ENCODE data around the gene PTTG1IP2.
A peak's percentile ranks its signal among the peaks of the same experiment; 100 is the strongest.

Gene PTTG1IP2

GRCh38 chr7:90484706-90485105, 15.3 kb downstream of the PTTG1IP2 start:
- no peak for DNase-seq

GRCh38 chr7:90485734-90486316, 16.4 kb downstream of the PTTG1IP2 start:
- no peak for DNase-seq

GRCh38 chr7:90487808-90488207, 18.4 kb downstream of the PTTG1IP2 start:
- DNase-seq: no peak

GRCh38 chr7:90488220-90488619, 18.8 kb downstream of the PTTG1IP2 start:
- no peak for DNase-seq

GRCh38 chr7:90492250-90492649, 22.8 kb downstream of the PTTG1IP2 start:
- no peak for DNase-seq

GRCh38 chr7:90495241-90495640, 25.8 kb downstream of the PTTG1IP2 start:
- no peak for DNase-seq

- no peak for DNase-seq
These were observed 33.1 kb downstream of the PTTG1IP2 start for GRCh38 chr7:90502539-90502938.

GRCh38 chr7:90503367-90503766, 33.9 kb downstream of the PTTG1IP2 start:
- DNase-seq: no peak

GRCh38 chr7:90507692-90508091, 38.3 kb downstream of the PTTG1IP2 start:
- no peak for DNase-seq

- DNase-seq: no peak
These were observed 42.3 kb downstream of the PTTG1IP2 start for GRCh38 chr7:90511776-90512175.

GRCh38 chr7:90512821-90513254, 43.4 kb downstream of the PTTG1IP2 start:
- DNase-seq: no peak

- DNase-seq: no peak
These were observed 46.8 kb downstream of the PTTG1IP2 start for GRCh38 chr7:90516257-90516656.

GRCh38 chr7:90518630-90519029, 49.2 kb downstream of the PTTG1IP2 start:
- no peak for DNase-seq

GRCh38 chr7:90520484-90520883, 51.0 kb downstream of the PTTG1IP2 start:
- no peak for DNase-seq

- no peak for DNase-seq
These were observed 60.8 kb downstream of the PTTG1IP2 start for GRCh38 chr7:90530263-90530662.

GRCh38 chr7:90532231-90532929, 62.9 kb downstream of the PTTG1IP2 start:
- DNase-seq: no peak

GRCh38 chr7:90536449-90536848, 67.0 kb downstream of the PTTG1IP2 start:
- no peak for DNase-seq

- no peak for DNase-seq
These were observed 69.0 kb downstream of the PTTG1IP2 start for GRCh38 chr7:90538405-90538804.

GRCh38 chr7:90540406-90540805, 71.0 kb downstream of the PTTG1IP2 start:
- DNase-seq: no peak

- no peak for DNase-seq
These were observed 81.6 kb downstream of the PTTG1IP2 start for GRCh38 chr7:90551036-90551435.

- peak in 1 of 2 donors; percentile 3 for DNase-seq
These were observed 83.1 kb downstream of the PTTG1IP2 start for GRCh38 chr7:90552521-90552920.

GRCh38 chr7:90560730-90561129, 91.3 kb downstream of the PTTG1IP2 start:
- no peak for DNase-seq

All from bone marrow (tissue), 2 donors.